Glutamatergic neuron (in vitro differentiated cells): ENCODE data around the gene PARVB. TPM values are rescaled to one million over a fixed set of nuclear protein-coding genes. Genes with fewer than 3 reads are reported as not detected.

Experiments
- DNase-seq: peaks from one replicate; pipeline ENCODE4 v3.0.0; 2022
- H3K27ac Mint-ChIP-seq: one replicate; pipeline ENCODE4 v1.8.0; 2020; ENCODE audit warnings: mild to moderate bottlenecking, mixed read lengths, inconsistent platforms; ENCODE audit not compliant: unreplicated experiment
- H3K27me3 Mint-ChIP-seq: one replicate; pipeline ENCODE4 v1.8.0; 2020; ENCODE audit warnings: mild to moderate bottlenecking, moderate library complexity, mixed read lengths, inconsistent platforms; ENCODE audit not compliant: unreplicated experiment
- H3K36me3 Mint-ChIP-seq: one replicate; pipeline ENCODE4 v1.8.0; 2020; ENCODE audit warnings: mild to moderate bottlenecking, mixed read lengths, inconsistent platforms; ENCODE audit not compliant: unreplicated experiment
- H3K4me1 Mint-ChIP-seq: one replicate; pipeline ENCODE4 v1.8.0; 2020; ENCODE audit warnings: mild to moderate bottlenecking, low read depth, mixed read lengths, inconsistent platforms; ENCODE audit not compliant: unreplicated experiment
- H3K4me3 Mint-ChIP-seq: one replicate; pipeline ENCODE4 v1.8.0; 2020; ENCODE audit warnings: mild to moderate bottlenecking, mixed read lengths, inconsistent platforms; ENCODE audit not compliant: unreplicated experiment
- H3K9me3 Mint-ChIP-seq: one replicate; pipeline ENCODE4 v1.8.0; 2020; ENCODE audit warnings: mild to moderate bottlenecking, moderate library complexity, mixed read lengths, inconsistent platforms; ENCODE audit not compliant: unreplicated experiment
- CTCF ChIP-seq: fragments of 200-600 bp; sonication (generic); IDR thresholded peaks from one replicate; pipeline ENCODE4 v1.5.0; 2021; ENCODE audit not compliant: partially characterized antibody, unreplicated experiment
- total RNA-seq: library from RNA; stranded (reverse); fragmentation: NEBNext Ultra II Directional; extraction: Animal tissue kit (Norgen Biotek cat#: 25700); gene quantifications from one replicate; pipeline ENCODE4 v1.2.1, GENCODE V29; 2021; ENCODE audit not compliant: unreplicated experiment

PARVB gene
- total RNA-seq, 1 donor from 2014 or later: 7.7 TPM

GRCh38 chr22:43988960-43989359 lies 35.1 kb upstream of the PARVB start:
- H3K27me3 Mint-ChIP-seq: peaks cover 3% of the 10 kb centered on the region
- no peak overlapping the region for H3K4me3 Mint-ChIP-seq

GRCh38 chr22:43990044-43990443 lies 34.1 kb upstream of the PARVB start:
- Mint-ChIP-seq H3K27me3 (peaks cover 3% of the 10 kb centered on the region), H3K27ac (no peak overlapping the region), H3K4me3 (no peak overlapping the region), H3K36me3 (no peaks in the 10 kb centered on the region), H3K9me3 (no peaks in the 10 kb centered on the region), H3K4me1 (peaks cover 18% of the 10 kb centered on the region)
- no peak for DNase-seq
- TF ChIP-seq CTCF: no peak

More at GRCh38 chr22:43988960-43989359, 35.1 kb upstream of the PARVB start:
- Mint-ChIP-seq H3K9me3 (no peaks in the 10 kb centered on the region), H3K4me1 (peaks cover 17% of the 10 kb centered on the region), H3K27ac (no peak overlapping the region), H3K36me3 (no peaks in the 10 kb centered on the region)
- no peak for TF ChIP-seq CTCF
- no peak for DNase-seq

GRCh38 chr22:43991316-43992020 lies 32.6 kb upstream of the PARVB start:
- Mint-ChIP-seq H3K36me3 (no peaks in the 10 kb centered on the region), H3K4me1 (peaks cover 18% of the 10 kb centered on the region), H3K27me3 (peaks cover 3% of the 10 kb centered on the region), H3K4me3 (no peak overlapping the region), H3K27ac (peak overlapping the region; percentile 54), H3K9me3 (no peaks in the 10 kb centered on the region)
- TF ChIP-seq CTCF: no peak
- DNase-seq: no peak

- Mint-ChIP-seq H3K27ac (peak overlapping the region; percentile 54), H3K27me3 (peaks cover 3% of the 10 kb centered on the region), H3K36me3 (no peaks in the 10 kb centered on the region), H3K4me1 (peaks cover 18% of the 10 kb centered on the region), H3K4me3 (peak overlapping the region; percentile 20), H3K9me3 (no peaks in the 10 kb centered on the region)
- DNase-seq: peak; percentile 46
- no peak for TF ChIP-seq CTCF
These were observed 31.7 kb upstream of the PARVB start for GRCh38 chr22:43992331-43992821.

- Mint-ChIP-seq H3K4me1 (peaks cover 18% of the 10 kb centered on the region), H3K27ac (peak overlapping the region; percentile 50), H3K36me3 (no peaks in the 10 kb centered on the region)
These were observed 30.9 kb upstream of the PARVB start for GRCh38 chr22:43993072-43993760.

More at GRCh38 chr22:43993072-43993760, 30.9 kb upstream of the PARVB start:
- peak; percentile 93 for TF ChIP-seq CTCF
- Mint-ChIP-seq H3K9me3 (no peaks in the 10 kb centered on the region), H3K27me3 (peaks cover 3% of the 10 kb centered on the region), H3K4me3 (no peak overlapping the region)
- peak; percentile 80 for DNase-seq
